Subcutaneous abdominal adipose tissue (tissue), 5 donors: Measurements from ENCODE around the gene MCF2L2.
"Not testable (repeated sequence)": the region's sequence is repeated elsewhere in the genome, so short reads cannot be mapped to it uniquely, and the experiment has no call there.

Experiments
- H3K27ac ChIP-seq: one replicate; pipeline ENCODE4 v1.7.0; 2013; ENCODE audit warnings: low read depth, mild to moderate bottlenecking, inconsistent platforms, low read length, moderate library complexity
- H3K27me3 ChIP-seq, 5 donors: one replicate each; pipeline ENCODE4 v1.7.0; 2013; ENCODE audit warnings: low read length in 5 of 5, inconsistent platforms in 1 of 5; ENCODE audit not compliant: control insufficient read depth in 5 of 5, insufficient read depth in 4 of 5
- H3K36me3 ChIP-seq, 5 donors: one replicate each; pipeline ENCODE4 v1.7.0; 2013; ENCODE audit warnings: low read length in 5 of 5; ENCODE audit not compliant: control insufficient read depth in 5 of 5, insufficient read depth in 5 of 5
- H3K4me1 ChIP-seq, 5 donors: one replicate each; pipeline ENCODE4 v1.7.0; 2013; ENCODE audit warnings: low read length in 5 of 5, mild to moderate bottlenecking in 3 of 5, moderate library complexity in 1 of 5; ENCODE audit not compliant: control insufficient read depth in 5 of 5, insufficient read depth in 5 of 5
- H3K4me3 ChIP-seq, 5 donors: one replicate each; pipeline ENCODE4 v1.7.0; 2013; ENCODE audit warnings: low read length in 5 of 5, low read depth in 1 of 5
- H3K9ac ChIP-seq, 5 donors: one replicate each; pipeline ENCODE4 v1.7.0; 2013; ENCODE audit warnings: low read length in 5 of 5, mild to moderate bottlenecking in 4 of 5, moderate library complexity in 3 of 5
- H3K9me3 ChIP-seq, 5 donors: one replicate each; pipeline ENCODE4 v1.7.0; 2013; ENCODE audit warnings: low read length in 5 of 5; ENCODE audit not compliant: control insufficient read depth in 5 of 5
- donor health status: healthy.
- donor health status: healthy.
- donor health status: healthy.
- donor health status: healthy.
- donor health status: healthy.

Gene MCF2L2

GRCh38 chr3:183244219-183244618 lies 184.2 kb downstream of the MCF2L2 start:
- Histone ChIP-seq H3K9me3 (peaks cover 0 to 10% (median 7%) of the 10 kb centered on the region in 5 donors), H3K27me3 (no peaks in the 10 kb centered on the region), H3K9ac (no peak overlapping the region), H3K4me3 (no peak overlapping the region), H3K4me1 (peaks cover 0 to 15% (median 4%) of the 10 kb centered on the region in 5 donors), H3K27ac (peak overlapping the region; percentile 70), H3K36me3 (no peaks in the 10 kb centered on the region)

GRCh38 chr3:183242431-183242830 lies 186.0 kb downstream of the MCF2L2 start:
- no peak overlapping the region for H3K4me3 ChIP-seq
- peaks cover 0 to 15% (median 4%) of the 10 kb centered on the region in 5 donors for H3K4me1 ChIP-seq
- no peaks in the 10 kb centered on the region for H3K36me3 ChIP-seq
- H3K9me3 ChIP-seq: peaks cover 0 to 10% (median 7%) of the 10 kb centered on the region in 5 donors
- H3K27ac ChIP-seq: no peak overlapping the region
- H3K9ac ChIP-seq: no peak overlapping the region
- no peaks in the 10 kb centered on the region for H3K27me3 ChIP-seq

- no peak overlapping the region for H3K4me3 ChIP-seq
- H3K9ac ChIP-seq: no peak overlapping the region
- H3K27ac ChIP-seq: no peak overlapping the region
- H3K4me1 ChIP-seq: peaks cover 0 to 2% (median 0%) of the 10 kb centered on the region in 5 donors
- H3K9me3 ChIP-seq: peaks cover 0 to 10% (median 7%) of the 10 kb centered on the region in 5 donors
- H3K27me3 ChIP-seq: no peaks in the 10 kb centered on the region
- no peaks in the 10 kb centered on the region for H3K36me3 ChIP-seq
Measured at GRCh38 chr3:183239046-183239445, 189.4 kb downstream of the MCF2L2 start.

- Histone ChIP-seq H3K36me3 (no peaks in the 10 kb centered on the region), H3K4me1 (peaks cover 0 to 3% (median 0%) of the 10 kb centered on the region in 5 donors), H3K27me3 (no peaks in the 10 kb centered on the region), H3K9me3 (no peaks in the 10 kb centered on the region), H3K4me3 (no peak overlapping the region), H3K27ac (no peak overlapping the region), H3K9ac (no peak overlapping the region)
Measured at GRCh38 chr3:183233966-183234365, 194.5 kb downstream of the MCF2L2 start.

- Histone ChIP-seq H3K4me1 (peaks cover 0 to 3% (median 0%) of the 10 kb centered on the region in 5 donors), H3K9me3 (no peaks in the 10 kb centered on the region), H3K27ac (no peak overlapping the region), H3K4me3 (no peak overlapping the region), H3K27me3 (no peaks in the 10 kb centered on the region), H3K9ac (no peak overlapping the region), H3K36me3 (no peaks in the 10 kb centered on the region)
Measured at GRCh38 chr3:183230826-183231225, 197.6 kb downstream of the MCF2L2 start.

- H3K4me1 ChIP-seq, H3K4me3 ChIP-seq, H3K27me3 ChIP-seq, H3K9ac ChIP-seq, H3K36me3 ChIP-seq, H3K9me3 ChIP-seq, H3K27ac ChIP-seq: not testable (repeated sequence)
Measured at GRCh38 chr3:183230251-183230650, 198.2 kb downstream of the MCF2L2 start.

GRCh38 chr3:183229178-183229577 lies 199.2 kb downstream of the MCF2L2 start:
- Histone ChIP-seq H3K4me1 (peaks cover 0 to 3% (median 0%) of the 10 kb centered on the region in 5 donors), H3K9me3 (no peaks in the 10 kb centered on the region), H3K9ac (no peak overlapping the region), H3K4me3 (no peak overlapping the region), H3K27me3 (no peaks in the 10 kb centered on the region), H3K27ac (no peak overlapping the region), H3K36me3 (no peaks in the 10 kb centered on the region)

- Histone ChIP-seq H3K36me3 (no peaks in the 10 kb centered on the region), H3K9ac (no peak overlapping the region), H3K27me3 (no peaks in the 10 kb centered on the region), H3K4me1 (no peaks in the 10 kb centered on the region), H3K27ac (no peak overlapping the region), H3K9me3 (no peaks in the 10 kb centered on the region), H3K4me3 (no peak overlapping the region)
Measured at GRCh38 chr3:183227586-183227985, 200.8 kb downstream of the MCF2L2 start.

DNA sequence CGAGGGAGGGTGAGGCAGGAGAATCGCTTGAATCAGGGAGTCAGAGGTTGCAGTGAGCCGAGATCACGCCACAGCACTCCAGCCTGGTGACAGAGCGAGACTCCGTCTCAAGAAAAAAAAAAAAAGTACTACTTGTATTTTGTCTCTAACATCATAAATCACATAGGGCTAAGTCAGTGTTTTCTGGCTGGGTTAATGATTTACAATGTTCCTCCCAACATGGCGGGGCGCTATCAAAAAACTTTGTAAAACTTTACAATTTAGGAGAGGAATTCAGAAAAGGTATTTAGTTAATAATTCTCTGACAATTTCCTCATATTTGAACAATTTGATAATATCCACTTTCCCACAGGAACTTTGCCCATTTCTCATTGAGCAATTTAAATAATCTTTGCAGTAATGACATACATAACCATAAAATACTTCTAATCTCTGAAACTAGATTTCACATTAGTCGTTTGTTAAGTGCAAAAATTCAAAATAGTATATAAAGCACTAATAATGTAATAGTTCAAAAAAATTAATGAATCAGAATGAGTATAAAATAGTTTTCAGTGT lies 202.0 kb downstream of the MCF2L2 start:
- no peaks in the 10 kb centered on the region for H3K9me3 ChIP-seq
- H3K27ac ChIP-seq: no peak overlapping the region
- H3K36me3 ChIP-seq: no peaks in the 10 kb centered on the region
- H3K27me3 ChIP-seq: peaks cover 0 to under 1% (median 0%) of the 10 kb centered on the region in 5 donors
- H3K4me1 ChIP-seq: no peaks in the 10 kb centered on the region
- no peak overlapping the region for H3K9ac ChIP-seq
- no peak overlapping the region for H3K4me3 ChIP-seq

GRCh38 chr3:183224180-183224970 lies 204.0 kb downstream of the MCF2L2 start:
- no peak overlapping the region for H3K4me3 ChIP-seq
- peaks cover 0 to 2% (median 0%) of the 10 kb centered on the region in 5 donors for H3K27me3 ChIP-seq
- H3K9ac ChIP-seq: no peak overlapping the region
- H3K9me3 ChIP-seq: no peaks in the 10 kb centered on the region
- no peaks in the 10 kb centered on the region for H3K36me3 ChIP-seq
- no peak overlapping the region for H3K27ac ChIP-seq
- no peaks in the 10 kb centered on the region for H3K4me1 ChIP-seq
